ENCODE data around the gene ELF3. TPM values are rescaled to one million over a fixed set of nuclear protein-coding genes. Genes with fewer than 3 reads are reported as not detected.

Gene ELF3
- total RNA-seq, 4 donors from 2014 or later, result 0.54 to 30.6 (median 0.74) TPM

GRCh38 chr1:202013603-202014002 is 3.2 kb downstream of the ELF3 start:
- TF ChIP-seq CTCF (IDR thresholded peaks at IDR 0.05), result no peak
- no peak for TF ChIP-seq POLR2AphosphoS5 (IDR thresholded peaks at IDR 0.05)
- no peak for TF ChIP-seq POLR2A (IDR thresholded peaks at IDR 0.05)
- no peak for TF ChIP-seq EP300 (IDR thresholded peaks at IDR 0.05)
- Histone ChIP-seq H3K9me3 (no peaks in the 10 kb centered on the region), H3K27me3 (peaks cover 8% of the 10 kb centered on the region), H3K27ac (no peak overlapping the region), H3K36me3 (peaks cover 0 to 7% of the 10 kb centered on the region in 2 donors), H3K4me1 (peaks cover 0 to 6% (median 0%) of the 10 kb centered on the region in 3 donors), H3K4me3 (no peak overlapping the region)
- no peak for ATAC-seq
- 70 to 100% methylated on average over 2 to 4 of the region's 12 CpGs for WGBS, 2 donors (ENCODE audit: low coverage in 1 of 2)

DNA sequence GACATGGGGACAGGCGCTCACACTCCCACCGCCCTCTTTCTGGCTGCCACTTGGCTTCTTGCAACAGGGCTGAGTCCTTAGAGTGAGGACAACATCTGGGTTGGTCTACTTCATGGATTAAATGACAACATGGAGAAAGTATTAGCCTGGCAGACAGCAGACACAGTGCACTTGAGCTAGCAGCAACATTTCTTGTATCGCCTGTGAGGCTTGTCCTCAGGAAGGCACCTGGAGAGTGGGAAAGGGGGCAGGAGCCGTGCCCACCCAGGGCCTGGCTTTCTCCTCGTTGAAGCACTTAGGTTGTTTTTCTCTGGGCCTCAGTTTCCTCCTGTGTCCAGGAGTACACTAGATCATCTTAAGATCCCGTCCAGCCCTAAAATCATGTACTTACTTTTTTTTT is 3.7 kb downstream of the ELF3 start:
- TF ChIP-seq CTCF (IDR thresholded peaks at IDR 0.05), result no peak
- no peak for TF ChIP-seq EP300 (IDR thresholded peaks at IDR 0.05)
- no peak for TF ChIP-seq POLR2AphosphoS5 (IDR thresholded peaks at IDR 0.05)
- TF ChIP-seq POLR2A (IDR thresholded peaks at IDR 0.05), result no peak
- Histone ChIP-seq H3K4me3 (no peak overlapping the region), H3K9me3 (no peaks in the 10 kb centered on the region), H3K27ac (no peak overlapping the region), H3K36me3 (peaks cover 0 to 7% of the 10 kb centered on the region in 2 donors), H3K4me1 (peaks cover 0 to 6% (median 0%) of the 10 kb centered on the region in 3 donors), H3K27me3 (peaks cover 8% of the 10 kb centered on the region)
- no peak for ATAC-seq
- 97% methylated on average over 4 to 6 of the region's 6 CpGs for WGBS, 2 donors (ENCODE audit: low coverage in 1 of 2)

DNA sequence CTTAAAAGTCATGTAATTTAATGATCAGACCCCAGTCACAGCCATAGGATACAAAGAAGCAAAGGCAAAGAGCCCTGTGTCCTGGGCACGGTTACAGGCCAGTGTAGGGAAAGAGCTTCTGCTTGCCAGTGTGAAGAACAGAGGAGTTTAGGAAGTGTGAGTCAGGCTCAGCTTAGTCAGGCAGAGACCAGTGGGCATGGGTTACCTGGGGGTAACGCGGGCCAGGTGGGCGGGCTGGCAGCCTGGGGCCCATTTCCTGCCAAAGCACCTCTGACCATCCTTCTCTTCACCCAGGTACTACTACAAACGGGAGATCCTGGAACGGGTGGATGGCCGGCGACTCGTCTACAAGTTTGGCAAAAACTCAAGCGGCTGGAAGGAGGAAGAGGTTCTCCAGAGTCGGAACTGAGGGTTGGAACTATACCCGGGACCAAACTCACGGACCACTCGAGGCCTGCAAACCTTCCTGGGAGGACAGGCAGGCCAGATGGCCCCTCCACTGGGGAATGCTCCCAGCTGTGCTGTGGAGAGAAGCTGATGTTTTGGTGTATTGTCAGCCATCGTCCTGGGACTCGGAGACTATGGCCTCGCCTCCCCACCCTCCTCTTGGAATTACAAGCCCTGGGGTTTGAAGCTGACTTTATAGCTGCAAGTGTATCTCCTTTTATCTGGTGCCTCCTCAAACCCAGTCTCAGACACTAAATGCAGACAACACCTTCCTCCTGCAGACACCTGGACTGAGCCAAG is 4.7 kb downstream of the ELF3 start:
- no peak for TF ChIP-seq POLR2AphosphoS5 (IDR thresholded peaks at IDR 0.05)
- no peak for TF ChIP-seq CTCF (IDR thresholded peaks at IDR 0.05)
- no peaks in the 10 kb centered on the region for H3K4me1 ChIP-seq
- peaks cover 8% of the 10 kb centered on the region for H3K27me3 ChIP-seq
- H3K27ac ChIP-seq, result no peak overlapping the region
- 80 to 83% methylated on average over 2 of the region's 17 CpGs for WGBS, 2 donors (ENCODE audit: low coverage in 1 of 2)
- H3K36me3 ChIP-seq, result peaks cover 0 to 7% of the 10 kb centered on the region in 2 donors
- no peak overlapping the region for H3K4me3 ChIP-seq
- no peaks in the 10 kb centered on the region for H3K9me3 ChIP-seq
- ATAC-seq, result no peak

DNA sequence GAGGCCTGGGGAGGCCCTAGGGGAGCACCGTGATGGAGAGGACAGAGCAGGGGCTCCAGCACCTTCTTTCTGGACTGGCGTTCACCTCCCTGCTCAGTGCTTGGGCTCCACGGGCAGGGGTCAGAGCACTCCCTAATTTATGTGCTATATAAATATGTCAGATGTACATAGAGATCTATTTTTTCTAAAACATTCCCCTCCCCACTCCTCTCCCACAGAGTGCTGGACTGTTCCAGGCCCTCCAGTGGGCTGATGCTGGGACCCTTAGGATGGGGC is 5.2 kb downstream of the ELF3 start:
- H3K36me3 ChIP-seq, result peaks cover 0 to 7% of the 10 kb centered on the region in 2 donors
- ATAC-seq, result no peak
- no peak overlapping the region for H3K4me3 ChIP-seq
- 79% methylated on average over 3 of the region's 3 CpGs; no CpG with 5 or more reads in 1 of the 2 donors for WGBS, 2 donors (ENCODE audit: low coverage in 1 of 2)
- H3K27ac ChIP-seq, result no peak overlapping the region
- H3K9me3 ChIP-seq, result no peaks in the 10 kb centered on the region
- TF ChIP-seq CTCF (IDR thresholded peaks at IDR 0.05) (no peak), EP300 (IDR thresholded peaks at IDR 0.05) (no peak), POLR2AphosphoS5 (IDR thresholded peaks at IDR 0.05) (no peak), POLR2A (IDR thresholded peaks at IDR 0.05) (no peak)
- H3K4me1 ChIP-seq, result no peaks in the 10 kb centered on the region
- peaks cover 8% of the 10 kb centered on the region for H3K27me3 ChIP-seq

DNA sequence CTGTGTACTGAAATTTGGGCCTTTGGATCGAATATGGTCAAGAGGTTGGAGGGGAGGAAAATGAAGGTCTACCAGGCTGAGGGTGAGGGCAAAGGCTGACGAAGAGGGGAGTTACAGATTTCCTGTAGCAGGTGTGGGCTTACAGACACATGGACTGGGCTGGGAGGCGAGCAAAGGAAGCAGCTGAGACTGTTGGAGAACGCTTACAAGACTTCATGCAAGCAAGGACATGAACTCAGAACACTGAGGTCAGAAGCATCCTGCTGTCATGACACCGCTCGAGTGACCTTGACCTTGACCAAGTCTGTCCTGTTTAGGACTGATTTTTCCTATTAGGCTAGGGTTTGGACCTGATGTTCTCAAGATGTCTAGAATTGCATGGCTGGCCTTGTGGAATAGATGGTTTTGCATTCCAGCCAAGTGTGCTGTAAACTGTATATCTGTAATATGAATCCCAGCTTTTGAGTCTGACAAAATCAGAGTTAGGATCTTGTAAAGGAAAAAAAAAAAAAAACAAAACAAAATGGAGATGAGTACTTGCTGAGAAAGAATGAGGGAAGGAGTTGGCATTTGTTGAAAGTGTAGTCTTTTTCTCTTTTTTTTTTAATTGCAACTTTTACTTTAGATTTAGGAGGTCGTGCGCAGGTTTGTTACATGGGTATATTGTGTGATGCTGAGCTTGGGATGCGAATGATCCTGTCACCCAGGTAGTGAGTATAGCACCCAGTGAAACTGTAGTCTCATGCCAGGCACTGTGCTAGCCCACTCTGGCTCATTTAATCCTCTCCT is 5.8 kb downstream of the ELF3 start:
- Histone ChIP-seq H3K4me3 (no peak overlapping the region), H3K27ac (no peak overlapping the region), H3K36me3 (peaks cover 0 to 7% of the 10 kb centered on the region in 2 donors), H3K4me1 (no peaks in the 10 kb centered on the region), H3K9me3 (no peaks in the 10 kb centered on the region), H3K27me3 (peaks cover 8% of the 10 kb centered on the region)
- ATAC-seq, result no peak
- TF ChIP-seq EP300 (IDR thresholded peaks at IDR 0.05) (no peak), CTCF (IDR thresholded peaks at IDR 0.05) (no peak), POLR2AphosphoS5 (IDR thresholded peaks at IDR 0.05) (no peak), POLR2A (IDR thresholded peaks at IDR 0.05) (no peak)
- WGBS, 2 donors (ENCODE audit: low coverage in 1 of 2), result 89 to 91% methylated on average over 8 of the region's 9 CpGs
